IgD-negative memory B cell (primary cell): ENCODE data around the gene CA6. TPM values are rescaled to one million over a fixed set of nuclear protein-coding genes. Genes with fewer than 3 reads are reported as not detected.
"Not testable (repeated sequence)": the region's sequence is repeated elsewhere in the genome, so short reads cannot be mapped to it uniquely, and the experiment has no call there.

Experiments used
- H3K27ac Mint-ChIP-seq, 3 donors: one replicate each; pipeline ENCODE4 v1.8.0; 2020 to 2022; ENCODE audit warnings: mild to moderate bottlenecking in 3 of 3, mixed read lengths in 3 of 3, moderate library complexity in 1 of 3
- H3K27me3 Mint-ChIP-seq: one replicate; pipeline ENCODE4 v1.8.0; 2021; ENCODE audit warnings: mixed read lengths
- H3K36me3 Mint-ChIP-seq: one replicate; pipeline ENCODE4 v1.8.0; 2020; ENCODE audit warnings: mild to moderate bottlenecking, mixed read lengths
- H3K4me1 Mint-ChIP-seq, 3 donors: one replicate each; pipeline ENCODE4 v1.8.0; 2020 to 2022; ENCODE audit warnings: mixed read lengths in 3 of 3, mild to moderate bottlenecking in 1 of 3
- H3K4me3 Mint-ChIP-seq, 4 donors: one replicate each; pipeline ENCODE4 v1.8.0; 2020 to 2022; ENCODE audit warnings: mild to moderate bottlenecking in 4 of 4, mixed read lengths in 4 of 4, moderate library complexity in 3 of 4
- H3K9me3 Mint-ChIP-seq, 3 donors: one replicate each; pipeline ENCODE4 v1.8.0; 2020 to 2021; ENCODE audit warnings: mixed read lengths in 3 of 3, mild to moderate bottlenecking in 1 of 3
- polyA plus RNA-seq: library from polyadenylated mRNA; unstranded; fragments of 300-500 nt; fragmentation: Illumina TruSeq; gene quantifications from one replicate; pipeline ENCODE4 v1.2.3, GENCODE V29; 2021

CA6 gene
- polyA plus RNA-seq, 1 donor from 2014 or later = not detected

DNA sequence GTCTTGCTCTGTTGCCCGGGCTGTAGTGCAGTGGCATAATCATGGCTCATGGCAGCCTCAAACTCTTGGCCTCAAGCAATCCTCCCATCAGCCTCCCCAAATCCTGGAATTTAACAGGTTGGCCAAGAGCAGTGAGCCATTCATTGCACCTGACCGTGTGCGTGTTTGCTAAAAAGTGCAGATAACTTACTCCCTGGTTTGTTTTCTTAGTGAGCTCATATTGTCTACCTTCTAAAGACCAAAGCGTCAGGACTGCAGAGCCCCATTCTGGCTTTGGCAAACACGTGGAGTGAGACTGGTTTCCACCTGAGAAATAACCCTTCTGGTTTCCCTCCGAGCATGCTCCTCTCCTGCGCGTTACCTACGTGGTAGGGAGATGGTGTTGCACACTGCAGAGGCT is 32.2 kb upstream of the CA6 start:
- Mint-ChIP-seq H3K27ac (no peak overlapping the region), H3K36me3 (peaks cover 3% of the 10 kb centered on the region), H3K4me1 (peaks cover 0 to 3% (median 0%) of the 10 kb centered on the region in 3 donors), H3K27me3 (peaks cover 7% of the 10 kb centered on the region), H3K4me3 (no peak overlapping the region), H3K9me3 (no peaks in the 10 kb centered on the region)

- Mint-ChIP-seq H3K27ac (peak overlapping the region in 1 of 3 donors; percentile 52), H3K9me3 (no peaks in the 10 kb centered on the region), H3K4me1 (peaks cover 0 to 3% (median 0%) of the 10 kb centered on the region in 3 donors), H3K4me3 (no peak overlapping the region), H3K36me3 (peaks cover 3% of the 10 kb centered on the region), H3K27me3 (peaks cover 7% of the 10 kb centered on the region)
Measured at GRCh38 chr1:8914466-8914865, 31.2 kb upstream of the CA6 start.

- Mint-ChIP-seq H3K9me3 (no peaks in the 10 kb centered on the region), H3K27me3 (peaks cover 7% of the 10 kb centered on the region), H3K4me1 (peaks cover 0 to 3% (median 0%) of the 10 kb centered on the region in 3 donors), H3K4me3 (no peak overlapping the region), H3K27ac (no peak overlapping the region), H3K36me3 (no peaks in the 10 kb centered on the region)
Measured at GRCh38 chr1:8915446-8915845, 30.2 kb upstream of the CA6 start.

- not testable (repeated sequence) for H3K9me3 Mint-ChIP-seq, H3K27ac Mint-ChIP-seq, H3K36me3 Mint-ChIP-seq, H3K4me3 Mint-ChIP-seq, H3K27me3 Mint-ChIP-seq, H3K4me1 Mint-ChIP-seq
Measured at GRCh38 chr1:8917536-8917935, 28.1 kb upstream of the CA6 start.

DNA sequence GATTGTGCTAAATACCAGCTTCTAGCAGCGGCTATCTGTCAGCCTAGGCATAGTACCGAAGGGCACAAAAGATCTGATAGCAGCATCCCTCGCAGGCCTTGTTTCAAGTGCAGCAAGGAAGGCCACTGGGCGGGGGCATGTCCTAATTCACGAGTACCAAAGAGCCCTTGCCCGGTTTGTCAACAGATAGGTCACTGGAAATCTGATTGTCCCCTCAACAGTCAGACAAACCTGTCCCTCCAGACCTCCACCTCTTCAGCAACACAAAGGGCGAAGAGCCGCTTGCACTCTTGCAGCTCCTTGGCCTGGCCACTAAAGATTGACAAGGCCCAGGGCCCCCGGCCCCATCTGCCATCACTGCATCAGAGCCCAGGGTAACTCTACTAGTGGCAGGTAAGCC is 22.7 kb upstream of the CA6 start:
- Mint-ChIP-seq H3K27me3 (peaks cover 2% of the 10 kb centered on the region), H3K36me3 (no peaks in the 10 kb centered on the region), H3K9me3 (no peaks in the 10 kb centered on the region), H3K4me3 (no peak overlapping the region), H3K4me1 (peaks cover 0 to 3% (median 2%) of the 10 kb centered on the region in 3 donors), H3K27ac (no peak overlapping the region)

- no peak overlapping the region for H3K27ac Mint-ChIP-seq
- H3K27me3 Mint-ChIP-seq = peaks cover 2% of the 10 kb centered on the region
- H3K36me3 Mint-ChIP-seq = peaks cover 2% of the 10 kb centered on the region
- H3K4me3 Mint-ChIP-seq = no peak overlapping the region
- H3K9me3 Mint-ChIP-seq = no peaks in the 10 kb centered on the region
- H3K4me1 Mint-ChIP-seq = peaks cover 0 to 2% (median 0%) of the 10 kb centered on the region in 3 donors
Measured at GRCh38 chr1:8925406-8925805, 20.3 kb upstream of the CA6 start.

GRCh38 chr1:8925960-8926359 is 19.7 kb upstream of the CA6 start:
- H3K4me1 Mint-ChIP-seq = peaks cover 0 to 2% (median 0%) of the 10 kb centered on the region in 3 donors
- peaks cover 2% of the 10 kb centered on the region for H3K27me3 Mint-ChIP-seq

GRCh38 chr1:8926707-8927694 is 18.7 kb upstream of the CA6 start:
- Mint-ChIP-seq H3K9me3 (no peaks in the 10 kb centered on the region), H3K27ac (no peak overlapping the region), H3K27me3 (no peaks in the 10 kb centered on the region), H3K4me3 (no peak overlapping the region), H3K36me3 (peaks cover 2% of the 10 kb centered on the region), H3K4me1 (no peaks in the 10 kb centered on the region)

More at GRCh38 chr1:8925960-8926359, 19.7 kb upstream of the CA6 start:
- Mint-ChIP-seq H3K36me3 (peaks cover 2% of the 10 kb centered on the region), H3K27ac (no peak overlapping the region), H3K4me3 (no peak overlapping the region), H3K9me3 (no peaks in the 10 kb centered on the region)

DNA sequence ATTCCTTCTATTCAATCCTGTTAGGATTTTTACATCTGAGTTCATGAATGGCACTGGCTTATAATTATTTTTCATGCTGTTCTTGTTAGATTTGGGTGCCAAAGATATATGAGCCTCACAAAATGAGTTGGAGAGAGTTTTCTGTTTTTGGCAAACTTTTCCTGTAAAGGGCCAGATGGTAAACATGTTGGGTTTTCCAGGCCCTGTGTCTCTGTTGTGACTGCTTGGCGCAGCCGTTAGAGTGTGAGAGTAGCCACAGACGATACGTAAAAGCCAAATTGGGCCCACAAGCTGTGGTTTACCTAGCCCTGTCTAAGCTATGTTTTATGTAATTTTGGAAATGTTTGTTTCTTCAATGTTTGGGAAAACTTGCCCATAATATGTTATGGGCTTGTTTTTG is 15.6 kb upstream of the CA6 start:
- Mint-ChIP-seq H3K4me3 (no peak overlapping the region), H3K27ac (no peak overlapping the region), H3K4me1 (no peaks in the 10 kb centered on the region), H3K27me3 (no peaks in the 10 kb centered on the region), H3K36me3 (peaks cover 2% of the 10 kb centered on the region), H3K9me3 (no peaks in the 10 kb centered on the region)

DNA sequence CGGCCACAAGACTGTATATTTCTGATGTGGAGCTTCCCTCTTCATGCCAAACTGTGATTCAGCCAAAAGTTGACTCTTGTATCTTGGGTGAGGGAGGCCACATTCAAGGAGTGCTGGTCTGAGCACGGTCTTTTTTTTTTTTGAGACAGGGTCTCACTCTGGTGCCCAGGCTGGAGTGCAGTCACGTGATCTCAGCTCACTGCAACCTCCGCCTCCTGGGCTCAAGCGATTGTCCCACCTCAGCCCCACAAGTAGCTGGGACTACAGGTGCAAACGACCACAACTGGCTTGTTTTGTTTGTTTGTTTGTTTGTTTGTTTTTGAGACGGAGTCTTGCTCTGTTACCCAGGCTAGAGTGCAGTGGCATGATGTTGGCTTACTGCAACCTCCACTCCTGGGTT is 8.6 kb upstream of the CA6 start:
- not testable (repeated sequence) for H3K4me1 Mint-ChIP-seq, H3K9me3 Mint-ChIP-seq, H3K36me3 Mint-ChIP-seq, H3K27ac Mint-ChIP-seq, H3K4me3 Mint-ChIP-seq
- peaks cover 11% of the 10 kb centered on the region for H3K27me3 Mint-ChIP-seq

DNA sequence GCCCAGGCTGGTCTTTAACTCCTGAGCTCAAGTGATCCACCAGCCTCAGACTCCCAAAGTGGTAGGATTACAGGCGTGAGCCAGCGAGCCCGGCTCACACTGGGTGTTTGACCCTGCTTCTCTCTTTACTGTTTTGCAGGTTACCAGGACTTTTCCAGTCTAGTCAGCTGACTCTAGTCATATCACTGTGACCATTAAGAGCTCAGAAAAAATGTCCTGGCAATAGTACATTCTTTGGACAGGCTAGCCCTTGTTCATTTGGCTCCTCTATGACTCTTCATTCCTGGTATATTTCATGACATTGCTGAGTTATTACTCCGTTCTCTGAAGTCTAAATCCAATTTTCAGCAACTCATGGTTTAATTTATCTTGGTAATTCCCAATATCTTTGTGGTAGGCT is 8.0 kb upstream of the CA6 start:
- H3K27ac Mint-ChIP-seq = no peak overlapping the region
- peaks cover 11% of the 10 kb centered on the region for H3K27me3 Mint-ChIP-seq
- H3K4me3 Mint-ChIP-seq = no peak overlapping the region
- peaks cover 0 to 1% (median 0%) of the 10 kb centered on the region in 3 donors for H3K9me3 Mint-ChIP-seq
- no peaks in the 10 kb centered on the region for H3K4me1 Mint-ChIP-seq
- H3K36me3 Mint-ChIP-seq = no peaks in the 10 kb centered on the region

DNA sequence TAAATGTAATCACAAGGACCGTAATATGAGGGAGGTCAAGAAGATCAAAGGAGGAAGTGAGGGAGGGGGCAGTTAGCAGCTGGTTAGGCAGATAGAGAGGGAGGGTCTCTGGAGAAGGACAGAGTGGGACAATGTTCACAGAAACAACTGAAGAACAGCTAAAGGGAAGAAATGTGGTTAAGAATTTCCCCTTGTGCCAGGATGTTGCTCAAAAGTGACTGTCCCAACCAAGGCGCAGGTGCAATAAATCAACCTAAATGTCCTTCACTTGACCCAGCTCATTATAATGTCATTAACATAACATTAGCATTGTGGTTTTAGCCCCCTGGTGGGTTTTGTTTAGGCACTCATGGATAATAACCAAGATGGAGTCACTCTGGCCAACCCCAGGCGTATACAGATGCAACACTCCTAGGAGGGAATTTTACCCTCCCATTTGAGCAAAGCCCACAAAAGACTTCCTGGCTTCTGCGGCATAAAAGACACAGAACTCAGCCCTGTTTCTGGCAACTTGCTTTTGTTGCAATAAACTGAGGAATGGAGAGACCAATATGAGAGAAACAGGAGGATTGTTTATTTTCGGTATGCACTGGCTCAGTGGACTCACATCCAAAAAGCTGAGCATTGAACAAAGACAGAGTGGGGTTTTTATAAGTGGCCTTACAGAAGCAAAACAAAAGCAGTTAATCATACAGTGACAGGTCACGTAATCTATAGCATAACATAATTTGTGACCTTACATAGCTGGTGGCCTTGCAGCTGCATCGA is 7.3 kb upstream of the CA6 start:
- Mint-ChIP-seq H3K27me3 (peaks cover 11% of the 10 kb centered on the region), H3K4me1 (no peaks in the 10 kb centered on the region), H3K4me3 (no peak overlapping the region), H3K9me3 (peaks cover 0 to 1% (median 0%) of the 10 kb centered on the region in 3 donors), H3K27ac (peak overlapping the region in 1 of 3 donors; percentile 74), H3K36me3 (no peaks in the 10 kb centered on the region)

GRCh38 chr1:8939000-8939265 is 6.7 kb upstream of the CA6 start:
- Mint-ChIP-seq H3K4me3 (no peak overlapping the region), H3K4me1 (no peaks in the 10 kb centered on the region), H3K27ac (no peak overlapping the region), H3K9me3 (peaks cover 0 to 1% (median 0%) of the 10 kb centered on the region in 3 donors), H3K36me3 (no peaks in the 10 kb centered on the region), H3K27me3 (peaks cover 11% of the 10 kb centered on the region)

GRCh38 chr1:8939362-8939995 is 6.2 kb upstream of the CA6 start:
- no peak overlapping the region for H3K27ac Mint-ChIP-seq
- peaks cover 0 to 1% (median 0%) of the 10 kb centered on the region in 3 donors for H3K9me3 Mint-ChIP-seq
- no peaks in the 10 kb centered on the region for H3K4me1 Mint-ChIP-seq
- no peaks in the 10 kb centered on the region for H3K36me3 Mint-ChIP-seq
- peaks cover 11% of the 10 kb centered on the region for H3K27me3 Mint-ChIP-seq
- no peak overlapping the region for H3K4me3 Mint-ChIP-seq

- H3K27me3 Mint-ChIP-seq = peaks cover 11% of the 10 kb centered on the region
- no peak overlapping the region for H3K4me3 Mint-ChIP-seq
- H3K9me3 Mint-ChIP-seq = peaks cover 0 to 1% (median 0%) of the 10 kb centered on the region in 3 donors
- H3K36me3 Mint-ChIP-seq = no peaks in the 10 kb centered on the region
- no peaks in the 10 kb centered on the region for H3K4me1 Mint-ChIP-seq
- H3K27ac Mint-ChIP-seq = no peak overlapping the region
Measured at GRCh38 chr1:8941906-8942305, 3.8 kb upstream of the CA6 start.
